Measurements from ENCODE around the gene CCNB2. TPM values are rescaled to one million over a fixed set of nuclear protein-coding genes. Genes with fewer than 3 reads are reported as not detected.
"Not testable (repeated sequence)": the region's sequence is repeated elsewhere in the genome, so short reads cannot be mapped to it uniquely, and the experiment has no call there.

Gene CCNB2
- total RNA-seq, 2 experiments from 2014 or later, result 72.1 to 75.9 TPM

DNA sequence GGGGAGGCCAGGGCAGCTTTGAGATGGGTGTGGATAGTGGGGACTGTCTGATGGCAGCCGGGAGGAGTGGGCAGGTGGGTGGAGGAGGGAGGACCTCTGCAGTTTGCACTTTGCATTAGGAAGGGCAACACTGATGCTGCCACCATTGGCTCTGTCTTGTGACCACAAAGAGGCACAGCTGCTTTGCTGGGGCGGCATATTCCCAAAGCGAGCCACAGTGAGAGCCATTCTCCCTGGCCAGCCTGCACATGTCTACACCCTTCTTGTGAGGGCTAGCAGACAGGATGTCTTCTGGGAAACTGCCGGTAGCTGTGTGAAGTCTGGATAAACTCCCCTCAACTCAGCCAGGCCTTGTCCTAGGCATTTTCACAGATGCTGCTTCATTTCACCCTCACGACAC lies 38.3 kb downstream of the CCNB2 start:
- no peaks in the 10 kb centered on the region for H3K27me3 Mint-ChIP-seq
- DNase-seq (no peak), ATAC-seq (ENCODE audit: low read depth) (no peak)
- H3K9me3 Mint-ChIP-seq, result no peaks in the 10 kb centered on the region
- H3K4me1 Mint-ChIP-seq, result peaks cover 13% of the 10 kb centered on the region
- no peak overlapping the region for H3K4me3 Mint-ChIP-seq
- no peak overlapping the region for H3K27ac Mint-ChIP-seq
- peaks cover 32% of the 10 kb centered on the region for H3K36me3 Mint-ChIP-seq
- POLR2A ChIA-PET, result interaction anchor here (0.7 kb wide), 1 partner anchor 185 kb away, joined by 6 read pairs; no protein-coding TSS in a partner anchor

DNA sequence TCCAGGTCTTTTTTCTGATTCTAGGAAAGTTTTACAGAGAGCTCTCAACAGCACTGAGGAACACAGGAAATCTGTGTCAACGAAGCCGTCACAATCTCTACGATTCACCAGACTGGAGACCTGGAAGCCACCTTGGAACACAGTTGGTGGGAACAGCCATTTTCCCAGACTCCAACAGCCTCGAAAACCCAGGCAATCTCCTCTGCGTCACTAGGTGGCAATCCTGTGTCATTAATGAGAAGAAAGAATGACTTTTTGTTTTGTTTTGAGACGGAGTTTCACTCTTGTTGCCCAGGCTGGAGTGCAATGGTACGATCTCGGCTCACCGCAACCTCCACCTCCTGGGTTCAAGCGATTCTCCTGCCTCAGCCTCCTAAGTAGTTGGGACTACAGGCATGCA lies 39.6 kb downstream of the CCNB2 start:
- H3K4me3 Mint-ChIP-seq; ATAC-seq (ENCODE audit: low read depth); POLR2A ChIA-PET; H3K9me3 Mint-ChIP-seq; DNase-seq; H3K27ac Mint-ChIP-seq; H3K4me1 Mint-ChIP-seq; H3K27me3 Mint-ChIP-seq: not testable (repeated sequence)
- peaks cover 29% of the 10 kb centered on the region for H3K36me3 Mint-ChIP-seq

DNA sequence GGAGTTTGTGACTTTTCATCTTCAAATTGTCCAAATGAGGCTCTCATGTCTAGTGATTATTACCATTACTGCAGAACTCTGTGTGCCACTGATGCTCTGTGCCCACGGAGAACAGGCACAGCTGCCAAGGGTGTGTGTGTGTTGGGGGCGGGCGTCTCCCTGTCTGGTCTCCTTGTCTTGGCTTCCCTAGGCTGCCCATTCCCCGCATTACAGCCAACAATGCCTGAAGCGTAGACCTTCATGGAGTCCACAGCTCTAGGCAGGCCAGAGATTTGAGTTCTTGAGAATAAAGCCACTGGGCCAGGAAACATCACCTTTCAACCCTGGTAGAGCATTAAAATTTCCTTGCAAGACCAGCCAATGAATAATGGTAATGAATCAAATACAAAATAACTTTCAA lies 42.7 kb downstream of the CCNB2 start:
- Mint-ChIP-seq H3K4me1 (no peaks in the 10 kb centered on the region), H3K27ac (no peak overlapping the region), H3K9me3 (no peaks in the 10 kb centered on the region), H3K4me3 (no peak overlapping the region), H3K36me3 (peaks cover 29% of the 10 kb centered on the region), H3K27me3 (no peaks in the 10 kb centered on the region)
- POLR2A ChIA-PET, result no interaction called here
- DNase-seq (no peak), ATAC-seq (ENCODE audit: low read depth) (no peak)

DNA sequence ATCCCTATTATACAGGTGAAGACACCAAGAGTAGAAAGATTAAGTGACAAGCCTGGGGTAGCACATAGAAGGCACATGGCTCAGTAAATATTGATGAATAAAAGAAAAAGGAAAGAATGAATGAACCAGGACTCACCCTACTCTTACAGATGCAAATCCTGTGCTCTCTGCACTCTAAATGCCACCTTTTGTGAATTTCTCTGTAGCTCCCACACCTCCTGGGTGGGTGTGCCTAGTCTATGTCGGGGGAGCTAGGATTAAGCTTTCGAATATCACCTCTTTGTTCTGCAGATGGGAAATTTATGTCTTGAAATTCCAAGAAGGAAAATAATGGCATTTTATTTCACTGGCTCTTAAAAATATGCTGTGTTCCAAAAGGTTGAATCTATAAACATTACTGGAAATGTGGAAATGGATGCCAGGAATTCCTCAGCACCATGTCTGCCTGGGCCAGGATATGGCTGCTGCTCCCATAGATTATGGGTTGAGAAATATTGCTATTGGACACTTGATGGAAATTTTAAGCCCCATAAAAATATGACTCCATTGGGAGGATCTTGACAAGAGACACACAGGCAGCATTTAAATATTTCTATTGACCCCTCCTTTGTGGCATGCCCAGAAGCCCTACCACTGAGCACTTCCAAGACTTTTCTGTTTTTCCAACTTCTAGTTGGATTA lies 43.3 kb downstream of the CCNB2 start:
- no peaks in the 10 kb centered on the region for H3K9me3 Mint-ChIP-seq
- H3K4me3 Mint-ChIP-seq, result no peak overlapping the region
- H3K36me3 Mint-ChIP-seq, result peaks cover 33% of the 10 kb centered on the region
- POLR2A ChIA-PET, result no interaction called here
- H3K4me1 Mint-ChIP-seq, result no peaks in the 10 kb centered on the region
- no peaks in the 10 kb centered on the region for H3K27me3 Mint-ChIP-seq
- DNase-seq, result no peak
- no peak for ATAC-seq (ENCODE audit: low read depth)
- H3K27ac Mint-ChIP-seq, result no peak overlapping the region

DNA sequence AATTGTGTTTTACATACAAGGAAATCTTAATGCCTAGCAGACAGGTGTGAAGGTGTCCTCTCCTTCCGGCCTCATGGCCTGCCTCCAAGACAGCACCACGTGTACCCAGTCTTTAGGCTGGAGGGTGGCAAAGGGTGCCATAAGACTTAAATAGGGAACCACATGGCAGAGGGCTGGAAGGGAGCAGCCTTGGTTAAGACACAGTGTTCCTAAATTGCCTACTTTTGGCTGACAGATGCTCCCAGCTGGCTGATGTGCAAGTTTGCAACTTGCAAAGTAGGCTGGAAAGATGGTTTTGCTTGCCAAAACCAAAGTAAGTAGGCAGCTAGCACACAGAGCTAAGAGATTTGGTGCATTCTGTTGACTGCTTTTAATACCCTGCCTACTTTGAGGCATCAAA lies 45.2 kb downstream of the CCNB2 start:
- Mint-ChIP-seq H3K27ac (no peak overlapping the region), H3K9me3 (no peaks in the 10 kb centered on the region), H3K4me1 (no peaks in the 10 kb centered on the region), H3K27me3 (no peaks in the 10 kb centered on the region), H3K4me3 (no peak overlapping the region), H3K36me3 (peaks cover 38% of the 10 kb centered on the region)
- DNase-seq, result no peak
- ATAC-seq (ENCODE audit: low read depth), result no peak
- POLR2A ChIA-PET, result interaction anchor here (0.7 kb wide), 1 partner anchor 271 kb away, joined by 4 read pairs; no protein-coding TSS in a partner anchor

DNA sequence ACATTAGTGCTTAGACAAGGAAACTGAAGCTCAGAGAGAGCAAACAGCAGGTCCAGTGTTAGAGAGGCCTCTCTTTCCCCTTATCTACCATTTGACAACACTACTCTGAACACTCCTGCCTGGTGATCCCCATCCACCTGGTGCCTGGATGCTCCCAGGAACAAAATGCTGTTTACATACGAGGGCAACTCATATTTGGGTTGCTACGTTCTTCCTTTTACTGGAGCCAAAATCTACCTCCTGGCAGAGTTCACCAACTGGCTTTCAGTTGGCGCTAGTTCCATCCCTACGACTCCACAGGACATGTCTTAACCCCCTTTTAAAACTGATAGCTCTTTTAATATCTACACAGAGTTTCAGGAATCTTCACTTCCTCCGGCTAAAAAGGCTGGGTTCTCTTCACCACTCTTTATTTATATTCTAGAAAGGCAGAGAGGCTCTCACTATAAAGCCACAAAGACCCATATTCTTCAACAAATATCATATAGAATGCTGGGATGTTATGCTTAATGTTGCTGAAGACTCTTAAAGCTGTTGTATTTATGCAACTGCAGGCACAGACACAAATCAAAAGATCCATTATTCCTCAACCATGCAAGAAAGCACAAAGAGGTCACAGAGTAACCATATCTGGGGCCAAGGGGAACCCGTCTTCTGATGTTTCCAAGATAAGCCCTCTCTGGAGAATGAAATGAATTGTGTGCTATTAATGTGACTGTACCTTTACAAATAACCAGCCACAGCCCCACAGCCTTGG lies 47.9 kb downstream of the CCNB2 start:
- no peak for DNase-seq
- Mint-ChIP-seq H3K27me3 (no peaks in the 10 kb centered on the region), H3K9me3 (no peaks in the 10 kb centered on the region), H3K36me3 (peaks cover 43% of the 10 kb centered on the region), H3K4me1 (no peaks in the 10 kb centered on the region), H3K27ac (no peak overlapping the region), H3K4me3 (no peak overlapping the region)
- POLR2A ChIA-PET, result no interaction called here
- no peak for ATAC-seq (ENCODE audit: low read depth)

DNA sequence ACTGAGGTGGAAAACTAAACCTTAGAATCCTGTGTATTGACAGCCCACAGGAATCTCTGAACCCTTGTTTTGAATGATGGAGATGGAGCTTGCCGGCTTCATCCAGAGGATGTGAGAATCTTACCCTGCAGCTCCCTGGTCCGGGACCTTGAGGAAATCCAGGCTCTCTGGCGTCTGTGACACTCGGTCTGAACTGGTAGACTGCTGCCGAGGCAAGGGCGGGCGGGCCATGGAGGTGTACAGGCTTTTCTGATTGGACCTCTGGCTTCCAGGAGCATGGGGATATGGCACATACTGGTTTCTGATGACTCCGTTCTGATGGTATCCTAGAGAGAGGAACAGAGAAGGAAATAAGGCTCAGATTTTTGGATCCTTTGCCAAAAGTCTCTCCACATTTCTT lies 48.5 kb downstream of the CCNB2 start:
- no peak overlapping the region for H3K4me3 Mint-ChIP-seq
- no peaks in the 10 kb centered on the region for H3K4me1 Mint-ChIP-seq
- no peaks in the 10 kb centered on the region for H3K9me3 Mint-ChIP-seq
- no peak overlapping the region for H3K27ac Mint-ChIP-seq
- POLR2A ChIA-PET, result no interaction called here
- H3K27me3 Mint-ChIP-seq, result no peaks in the 10 kb centered on the region
- DNase-seq, result no peak
- no peak for ATAC-seq (ENCODE audit: low read depth)
- H3K36me3 Mint-ChIP-seq, result peaks cover 42% of the 10 kb centered on the region

DNA sequence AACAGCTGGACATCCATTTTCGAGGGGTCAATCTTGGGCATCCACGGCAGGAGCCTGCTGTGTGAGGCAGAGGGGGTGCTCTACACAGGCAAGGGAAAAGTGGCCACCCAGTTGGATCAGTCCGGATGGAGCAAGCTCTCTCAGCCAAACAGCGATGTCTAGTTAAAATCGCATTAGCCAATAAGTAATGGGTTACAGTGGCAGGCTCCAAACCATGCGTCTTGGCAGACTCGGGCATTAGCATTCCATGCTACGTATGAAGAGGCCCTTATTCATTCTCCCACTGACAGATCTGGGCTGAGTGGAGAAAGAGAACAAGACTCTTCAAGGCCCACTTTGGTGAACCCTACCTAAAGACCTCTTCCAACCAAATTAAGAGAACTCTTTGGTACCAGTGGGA lies 49.3 kb downstream of the CCNB2 start:
- ATAC-seq (ENCODE audit: low read depth) (no peak), DNase-seq (no peak)
- Mint-ChIP-seq H3K4me1 (no peaks in the 10 kb centered on the region), H3K9me3 (no peaks in the 10 kb centered on the region), H3K27ac (no peak overlapping the region), H3K27me3 (no peaks in the 10 kb centered on the region), H3K4me3 (no peak overlapping the region), H3K36me3 (peaks cover 44% of the 10 kb centered on the region)
- POLR2A ChIA-PET, result no interaction called here

DNA sequence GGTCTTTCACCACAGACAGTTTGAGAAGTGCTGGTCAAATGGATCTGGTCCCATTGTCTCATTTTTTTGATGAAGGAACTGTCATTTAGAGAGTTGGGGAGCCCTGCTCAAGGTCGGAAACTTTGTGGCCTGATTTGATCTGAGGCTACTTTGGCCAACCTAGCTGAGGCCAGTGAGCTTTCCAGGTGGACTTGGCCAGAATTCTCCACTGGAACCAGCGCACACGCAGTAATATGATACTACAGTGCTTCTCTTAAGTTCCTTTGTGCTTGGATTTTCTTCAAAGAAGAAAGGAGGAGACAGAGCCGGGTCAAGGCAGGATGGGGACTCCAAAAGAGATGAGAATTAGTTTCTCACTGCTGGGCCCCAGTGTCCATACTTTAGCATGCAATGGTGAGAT lies 50.5 kb downstream of the CCNB2 start:
- Mint-ChIP-seq H3K4me1 (no peaks in the 10 kb centered on the region), H3K9me3 (no peaks in the 10 kb centered on the region), H3K36me3 (peaks cover 40% of the 10 kb centered on the region), H3K27ac (no peak overlapping the region), H3K4me3 (no peak overlapping the region), H3K27me3 (no peaks in the 10 kb centered on the region)
- DNase-seq (no peak), ATAC-seq (ENCODE audit: low read depth) (no peak)
- POLR2A ChIA-PET, result no interaction called here

DNA sequence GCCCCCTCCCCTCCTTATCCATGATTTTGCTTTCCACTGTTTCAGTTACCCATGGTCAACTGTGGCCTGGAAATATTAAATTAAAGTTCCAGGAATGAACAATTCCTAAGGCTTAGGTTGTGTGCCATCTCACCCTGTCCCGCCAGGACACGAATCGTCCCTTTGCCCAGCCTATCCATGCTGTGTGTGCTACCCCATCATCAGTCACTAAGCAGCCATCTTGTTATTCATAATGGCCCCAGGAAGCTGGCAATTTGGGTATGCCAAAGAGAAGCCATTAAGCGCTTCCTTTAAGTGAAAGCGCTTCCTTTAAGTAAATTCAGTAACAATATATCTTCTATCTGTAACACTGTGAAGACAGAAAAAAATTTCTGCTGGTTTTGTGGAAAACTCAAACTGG lies 52.5 kb downstream of the CCNB2 start:
- DNase-seq (no peak), ATAC-seq (ENCODE audit: low read depth) (no peak)
- POLR2A ChIA-PET, result no interaction called here
- Mint-ChIP-seq H3K4me1 (no peaks in the 10 kb centered on the region), H3K27ac (no peak overlapping the region), H3K27me3 (no peaks in the 10 kb centered on the region), H3K4me3 (no peak overlapping the region), H3K36me3 (peaks cover 31% of the 10 kb centered on the region), H3K9me3 (no peaks in the 10 kb centered on the region)

DNA sequence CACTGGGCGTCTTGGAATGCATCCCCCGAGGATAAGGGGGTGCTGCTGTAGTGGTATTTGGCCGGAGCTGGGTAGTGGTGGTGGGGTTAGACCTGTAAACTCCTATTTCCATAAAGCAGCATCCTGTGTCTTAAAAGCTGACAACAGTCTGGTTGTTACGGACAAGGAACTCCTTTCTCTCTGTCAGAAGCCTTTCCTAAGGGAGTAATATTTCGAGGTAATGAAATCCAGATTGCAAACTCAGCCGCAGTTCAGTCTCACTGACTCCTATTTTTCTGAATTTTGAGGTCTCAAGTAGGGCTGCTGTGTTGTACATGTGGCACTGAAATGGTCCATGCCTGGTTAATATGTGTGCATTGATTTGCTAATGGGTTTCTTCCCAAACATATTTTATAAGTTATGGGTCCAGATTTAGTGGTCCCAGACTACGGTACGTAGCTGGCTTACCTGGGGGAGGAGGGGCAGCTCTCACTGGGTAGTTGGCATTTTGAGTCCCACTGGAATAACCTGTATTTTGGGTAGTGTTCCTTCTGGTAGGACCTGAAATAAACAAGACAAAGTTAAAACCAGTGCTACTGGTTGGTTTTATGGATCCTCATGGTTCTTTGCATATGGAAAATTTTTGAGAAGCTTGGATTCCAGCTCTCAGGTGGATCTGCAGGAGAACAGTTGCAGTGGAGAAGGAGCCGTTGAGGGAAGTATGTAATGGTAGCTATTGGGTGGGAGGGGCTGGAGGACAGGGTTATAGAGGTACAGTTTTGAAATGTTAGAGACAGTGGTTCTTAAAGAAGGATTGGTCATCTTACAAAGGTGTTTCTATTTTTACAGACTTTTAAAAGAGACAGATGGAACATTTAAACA lies 53.1 kb downstream of the CCNB2 start:
- DNase-seq, result no peak
- Mint-ChIP-seq H3K27ac (no peak overlapping the region), H3K4me1 (no peaks in the 10 kb centered on the region), H3K36me3 (peaks cover 30% of the 10 kb centered on the region), H3K27me3 (no peaks in the 10 kb centered on the region), H3K4me3 (no peak overlapping the region), H3K9me3 (no peaks in the 10 kb centered on the region)
- no peak for ATAC-seq (ENCODE audit: low read depth)
- POLR2A ChIA-PET, result no interaction called here

DNA sequence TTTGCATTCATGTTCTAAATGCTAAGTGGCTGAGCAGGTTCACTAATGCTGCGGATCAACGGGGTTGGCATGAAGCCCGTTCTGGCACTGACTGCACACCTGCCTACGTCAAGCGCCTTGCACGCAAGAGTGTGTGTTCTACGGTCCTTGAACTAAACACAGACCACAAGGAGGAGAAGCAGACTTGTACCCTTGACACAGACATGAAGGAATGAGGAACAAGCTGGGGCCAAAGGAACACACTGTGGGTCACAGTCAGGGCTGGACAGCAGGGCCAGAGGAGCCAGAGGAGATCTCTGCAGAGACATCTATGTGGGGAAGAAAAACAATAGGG lies 53.7 kb downstream of the CCNB2 start:
- Mint-ChIP-seq H3K9me3 (no peaks in the 10 kb centered on the region), H3K4me1 (no peaks in the 10 kb centered on the region), H3K27me3 (no peaks in the 10 kb centered on the region), H3K4me3 (no peak overlapping the region), H3K36me3 (peaks cover 27% of the 10 kb centered on the region), H3K27ac (peak overlapping the region; percentile 28)
- DNase-seq, result no peak
- POLR2A ChIA-PET, result no interaction called here
- no peak for ATAC-seq (ENCODE audit: low read depth)

DNA sequence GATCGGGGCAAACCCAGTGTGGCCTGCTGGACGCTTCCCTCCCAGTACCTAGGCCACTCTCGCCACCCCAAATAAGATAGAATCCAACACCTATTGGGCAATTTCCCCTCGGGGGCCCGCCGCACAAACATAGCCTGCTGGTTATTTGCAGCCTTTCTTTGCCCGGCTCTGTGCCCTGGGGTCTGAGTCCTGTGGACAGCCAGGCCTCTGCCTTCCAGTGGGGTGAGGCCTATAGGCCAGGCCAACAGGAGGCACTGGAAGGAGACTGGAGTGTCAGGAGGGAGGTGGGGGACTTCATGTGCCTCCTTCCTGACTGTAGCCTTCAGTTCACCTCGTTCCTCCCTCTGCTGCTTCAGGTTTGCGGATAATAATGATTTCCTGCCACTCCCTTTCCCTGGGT lies 54.3 kb downstream of the CCNB2 start:
- no peak overlapping the region for H3K27ac Mint-ChIP-seq
- H3K36me3 Mint-ChIP-seq, result peaks cover 30% of the 10 kb centered on the region
- no peak overlapping the region for H3K4me3 Mint-ChIP-seq
- POLR2A ChIA-PET, result no interaction called here
- DNase-seq (no peak), ATAC-seq (ENCODE audit: low read depth) (no peak)
- H3K4me1 Mint-ChIP-seq, result no peaks in the 10 kb centered on the region
- no peaks in the 10 kb centered on the region for H3K27me3 Mint-ChIP-seq
- H3K9me3 Mint-ChIP-seq, result no peaks in the 10 kb centered on the region
